ENCODE measurements around the gene FCHSD2.

The FCHSD2 gene

GRCh38 chr11:72901374-72901773 lies 240.7 kb downstream of the FCHSD2 start:
- H3K4me3 ChIP-seq (ENCODE audit: low read depth, low read length) = no peak overlapping the region
- TF ChIP-seq CTCF (IDR thresholded peaks at IDR 0.05; ENCODE audit: borderline replicate concordance, insufficient read depth, low read depth, low read length) = no peak

- H3K4me3 ChIP-seq (ENCODE audit: low read depth, low read length) = no peak overlapping the region
- no peak for TF ChIP-seq CTCF (IDR thresholded peaks at IDR 0.05; ENCODE audit: borderline replicate concordance, insufficient read depth, low read depth, low read length)
Observed at GRCh38 chr11:72900013-72900412, 242.1 kb downstream of the FCHSD2 start.

- no peak for TF ChIP-seq CTCF (IDR thresholded peaks at IDR 0.05; ENCODE audit: borderline replicate concordance, insufficient read depth, low read depth, low read length)
Observed at GRCh38 chr11:72899238-72899637, 242.9 kb downstream of the FCHSD2 start.

GRCh38 chr11:72897506-72897905 lies 244.6 kb downstream of the FCHSD2 start:
- H3K4me3 ChIP-seq (ENCODE audit: low read depth, low read length) = no peak overlapping the region
- no peak for TF ChIP-seq CTCF (IDR thresholded peaks at IDR 0.05; ENCODE audit: borderline replicate concordance, insufficient read depth, low read depth, low read length)

More at GRCh38 chr11:72899238-72899637, 242.9 kb downstream of the FCHSD2 start:
- no peak overlapping the region for H3K4me3 ChIP-seq (ENCODE audit: low read depth, low read length)

GRCh38 chr11:72896431-72896830 lies 245.7 kb downstream of the FCHSD2 start:
- TF ChIP-seq CTCF (IDR thresholded peaks at IDR 0.05; ENCODE audit: borderline replicate concordance, insufficient read depth, low read depth, low read length) = no peak
- H3K4me3 ChIP-seq (ENCODE audit: low read depth, low read length) = no peak overlapping the region

- no peak overlapping the region for H3K4me3 ChIP-seq (ENCODE audit: low read depth, low read length)
- TF ChIP-seq CTCF (IDR thresholded peaks at IDR 0.05; ENCODE audit: borderline replicate concordance, insufficient read depth, low read depth, low read length) = no peak
Observed at GRCh38 chr11:72890881-72891280, 251.2 kb downstream of the FCHSD2 start.

GRCh38 chr11:72886619-72887018 lies 255.5 kb downstream of the FCHSD2 start:
- no peak overlapping the region for H3K4me3 ChIP-seq (ENCODE audit: low read depth, low read length)
- TF ChIP-seq CTCF (IDR thresholded peaks at IDR 0.05; ENCODE audit: borderline replicate concordance, insufficient read depth, low read depth, low read length) = no peak
